ENCODE data around the gene RPTOR. TPM values are rescaled to one million over a fixed set of nuclear protein-coding genes. Genes with fewer than 3 reads are reported as not detected.
A peak's percentile ranks its signal among the peaks of the same experiment; 100 is the strongest.

The RPTOR gene
- polyA plus RNA-seq, 1 donor from 2014 or later, result 9.9 TPM

DNA sequence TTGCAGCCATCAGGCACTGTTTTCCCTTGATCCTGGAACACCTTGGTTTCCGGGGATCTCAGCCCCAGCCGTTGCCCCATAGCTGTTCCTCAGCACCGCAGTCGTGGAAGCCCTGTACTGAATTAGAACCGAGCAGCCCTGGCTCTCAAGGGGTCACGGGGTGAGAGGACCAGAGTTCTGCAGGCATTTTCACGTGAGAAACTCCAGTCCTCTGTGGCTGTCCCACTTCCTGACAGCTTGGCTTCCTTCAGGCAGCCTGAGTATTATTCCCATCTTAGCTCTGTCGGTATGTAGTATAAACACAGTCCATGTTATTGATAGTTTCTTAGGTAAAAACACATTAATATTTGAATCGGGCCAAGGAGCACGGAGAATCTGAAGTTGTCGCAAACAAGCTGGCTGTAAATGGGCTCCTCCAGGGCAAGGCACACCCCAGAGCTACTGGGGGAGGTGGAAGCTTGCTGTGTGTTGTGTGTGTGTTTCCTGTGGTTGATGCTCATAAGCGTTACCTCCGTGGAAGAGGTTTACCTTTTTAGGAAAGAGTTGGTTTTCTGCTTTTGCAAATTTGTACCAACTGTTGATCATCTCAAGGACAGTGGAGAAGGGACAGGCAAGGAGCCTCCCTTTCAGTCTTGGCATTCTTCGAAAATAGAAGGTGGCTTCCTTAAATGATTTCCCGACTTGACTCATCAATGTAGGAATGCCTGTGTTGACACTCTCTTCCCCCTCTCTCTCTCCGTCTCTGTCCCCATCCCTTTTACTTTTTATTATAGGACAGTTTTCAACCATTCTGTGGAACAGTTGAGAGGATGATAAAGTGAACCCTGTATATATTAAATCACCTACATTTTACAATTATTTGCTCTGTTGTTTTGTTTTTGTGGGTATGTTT, 238.1 kb downstream of the RPTOR start:
- H3K27me3 Mint-ChIP-seq, result no peaks in the 10 kb centered on the region

DNA sequence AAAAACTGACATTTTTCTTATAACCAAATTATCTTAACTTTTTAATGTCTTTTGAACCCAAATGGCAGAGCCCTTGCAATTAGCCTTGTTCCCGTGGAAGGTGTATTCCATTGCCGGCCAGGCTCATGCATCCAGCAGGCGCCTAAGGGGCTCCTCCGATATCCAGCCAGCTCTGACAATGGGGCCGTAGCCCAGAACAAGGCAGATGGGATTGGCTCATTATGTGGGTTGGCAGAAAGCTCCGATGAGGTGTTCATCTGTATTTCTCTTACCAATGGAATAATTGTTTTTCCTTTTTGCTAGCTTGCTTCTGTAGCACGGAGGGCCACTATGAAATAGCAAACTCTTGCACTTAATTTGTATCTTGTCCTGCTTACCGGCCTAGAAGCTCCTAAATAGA, 238.8 kb downstream of the RPTOR start:
- H3K27ac Mint-ChIP-seq, result no peak overlapping the region
- no peak overlapping the region for H3K4me3 Mint-ChIP-seq
- H3K9me3 Mint-ChIP-seq, result no peaks in the 10 kb centered on the region
- peaks cover 21 to 26% (median 21%) of the 10 kb centered on the region in 3 donors for H3K4me1 Mint-ChIP-seq
- H3K27me3 Mint-ChIP-seq, result no peaks in the 10 kb centered on the region
- H3K36me3 Mint-ChIP-seq, result peaks cover 3% of the 10 kb centered on the region

More for the DNA sequence above, 238.1 kb downstream of the RPTOR start:
- H3K36me3 Mint-ChIP-seq, result peaks cover 4% of the 10 kb centered on the region
- peaks cover 19 to 24% (median 23%) of the 10 kb centered on the region in 3 donors for H3K4me1 Mint-ChIP-seq
- peak overlapping the region in 1 of 3 donors; percentile 65 for H3K27ac Mint-ChIP-seq
- peak overlapping the region in 1 of 4 donors; percentile 48 for H3K4me3 Mint-ChIP-seq
- no peaks in the 10 kb centered on the region for H3K9me3 Mint-ChIP-seq

DNA sequence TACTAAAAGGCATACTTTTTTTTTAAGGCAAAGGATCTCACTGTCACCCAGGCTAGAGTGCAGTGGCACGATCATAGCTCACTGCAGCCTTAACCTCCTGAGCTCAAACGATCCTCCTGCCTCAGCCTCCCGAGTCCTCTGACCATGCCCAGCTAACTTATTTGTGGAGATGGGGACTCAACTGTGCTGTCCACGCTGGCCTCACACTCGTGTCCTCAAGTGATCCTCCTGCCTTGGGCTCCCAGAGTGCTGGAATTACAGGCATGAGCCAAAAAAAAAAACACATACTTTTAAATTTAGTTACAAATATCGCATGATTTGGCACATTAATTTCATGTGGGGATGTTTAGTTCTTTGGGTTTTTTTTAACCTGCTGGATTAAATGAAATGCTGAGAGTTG, 239.3 kb downstream of the RPTOR start:
- H3K9me3 Mint-ChIP-seq, result no peaks in the 10 kb centered on the region
- H3K27me3 Mint-ChIP-seq, result no peaks in the 10 kb centered on the region
- H3K27ac Mint-ChIP-seq, result no peak overlapping the region
- H3K4me1 Mint-ChIP-seq, result peaks cover 23 to 28% (median 23%) of the 10 kb centered on the region in 3 donors
- H3K4me3 Mint-ChIP-seq, result no peak overlapping the region
- H3K36me3 Mint-ChIP-seq, result peaks cover 3% of the 10 kb centered on the region

DNA sequence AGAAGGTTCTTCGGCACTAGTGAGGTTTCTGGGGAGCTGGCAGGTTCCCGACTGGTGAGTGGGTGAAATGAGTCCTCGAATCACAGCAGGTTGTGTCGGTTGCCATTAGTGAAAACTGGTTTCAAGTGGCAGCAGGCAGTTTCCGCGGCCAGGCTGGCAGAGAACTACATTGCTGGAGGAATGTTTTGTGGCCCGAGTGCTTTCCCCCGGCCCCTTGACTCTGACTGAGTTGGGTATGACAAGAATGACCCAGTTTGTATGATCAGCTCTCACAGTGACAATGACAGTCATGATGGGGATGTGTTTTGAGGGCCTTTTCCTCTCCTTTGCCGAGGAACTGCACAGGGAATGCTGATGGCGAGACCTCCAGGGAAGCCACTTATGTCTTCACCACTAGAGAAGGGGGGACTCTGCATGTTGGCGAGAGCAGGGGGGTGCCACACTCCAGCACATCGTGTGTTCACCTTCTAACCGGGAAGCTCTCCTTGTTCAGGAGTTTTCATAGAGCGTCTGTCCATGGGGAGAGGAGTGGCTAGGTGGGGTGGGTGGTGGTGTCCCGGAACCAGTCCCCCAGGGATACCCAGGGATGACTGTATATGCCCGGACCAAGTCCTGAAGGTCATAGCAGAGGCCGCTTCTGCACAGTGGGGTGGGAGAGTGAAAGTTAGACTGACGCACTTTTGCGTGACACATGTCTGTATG, 241.0 kb downstream of the RPTOR start:
- peaks cover 6% of the 10 kb centered on the region for H3K36me3 Mint-ChIP-seq
- no peaks in the 10 kb centered on the region for H3K27me3 Mint-ChIP-seq
- H3K4me3 Mint-ChIP-seq, result no peak overlapping the region
- no peak overlapping the region for H3K27ac Mint-ChIP-seq
- H3K9me3 Mint-ChIP-seq, result no peaks in the 10 kb centered on the region
- H3K4me1 Mint-ChIP-seq, result peaks cover 28 to 36% (median 29%) of the 10 kb centered on the region in 3 donors

DNA sequence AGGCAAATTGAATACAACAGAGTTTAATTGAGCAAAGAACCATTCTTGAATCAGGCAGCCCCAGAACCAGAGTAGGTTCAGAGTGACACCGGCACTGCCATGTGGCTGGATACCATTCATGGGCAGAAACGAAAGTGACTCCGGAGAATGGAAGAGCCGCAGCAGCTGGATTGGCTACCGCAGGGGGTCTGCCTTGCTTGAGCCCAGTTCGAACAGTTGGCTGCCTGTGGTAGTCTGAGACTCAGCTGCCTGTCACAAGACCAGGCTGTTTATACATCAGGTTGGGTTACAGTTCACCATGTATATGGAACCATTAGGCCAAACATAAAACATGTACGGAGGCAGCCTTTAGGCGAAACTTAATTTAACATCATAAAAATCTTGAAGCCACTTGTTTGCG, 241.8 kb downstream of the RPTOR start:
- no peaks in the 10 kb centered on the region for H3K9me3 Mint-ChIP-seq
- H3K36me3 Mint-ChIP-seq, result peaks cover 6% of the 10 kb centered on the region
- no peaks in the 10 kb centered on the region for H3K27me3 Mint-ChIP-seq
- no peak overlapping the region for H3K4me3 Mint-ChIP-seq
- peaks cover 26 to 32% (median 32%) of the 10 kb centered on the region in 3 donors for H3K4me1 Mint-ChIP-seq
- H3K27ac Mint-ChIP-seq, result no peak overlapping the region

DNA sequence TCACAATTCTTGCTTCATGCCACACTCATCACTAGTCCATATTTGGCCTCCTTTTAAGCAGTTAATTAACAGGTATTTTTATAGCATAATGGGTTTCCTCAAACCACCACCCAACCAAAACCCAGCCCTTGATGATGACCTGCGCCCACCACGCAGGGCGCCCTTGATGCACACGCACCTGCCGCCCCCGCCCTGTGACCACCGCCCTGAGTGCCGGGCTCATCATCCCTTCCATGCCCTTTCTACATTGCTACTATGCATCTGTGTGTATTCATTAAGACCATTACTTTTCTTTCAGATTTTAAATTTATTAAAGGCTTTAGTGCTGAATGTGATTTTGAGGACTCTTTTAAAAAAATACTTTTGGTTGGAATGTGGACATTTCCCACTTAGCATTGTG, 242.2 kb downstream of the RPTOR start:
- no peaks in the 10 kb centered on the region for H3K9me3 Mint-ChIP-seq
- no peaks in the 10 kb centered on the region for H3K27me3 Mint-ChIP-seq
- H3K4me3 Mint-ChIP-seq, result no peak overlapping the region
- H3K27ac Mint-ChIP-seq, result no peak overlapping the region
- H3K36me3 Mint-ChIP-seq, result peaks cover 7% of the 10 kb centered on the region
- peaks cover 26 to 33% (median 32%) of the 10 kb centered on the region in 3 donors for H3K4me1 Mint-ChIP-seq

DNA sequence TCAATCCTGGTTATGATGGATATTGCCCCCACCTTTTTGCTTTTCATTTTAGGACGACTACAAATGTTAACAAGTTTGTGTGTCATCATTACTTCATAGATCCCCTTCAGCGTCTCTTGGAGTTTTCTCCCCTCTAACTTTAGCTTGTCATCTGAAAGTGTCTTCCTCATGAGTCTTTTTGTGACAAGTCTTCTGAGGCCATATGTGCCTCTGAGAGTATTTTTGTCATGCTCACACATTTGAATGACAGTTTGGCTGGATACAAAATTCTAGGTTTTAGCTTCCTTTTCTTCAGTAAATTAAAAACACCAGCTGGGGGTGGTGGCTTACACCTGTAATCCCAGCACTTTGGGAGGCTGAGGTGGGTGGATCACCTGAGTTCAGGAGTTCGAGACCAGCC, 243.2 kb downstream of the RPTOR start:
- H3K4me1 Mint-ChIP-seq, result peaks cover 23 to 28% (median 28%) of the 10 kb centered on the region in 3 donors
- H3K36me3 Mint-ChIP-seq, result peaks cover 8% of the 10 kb centered on the region
- H3K9me3 Mint-ChIP-seq, result no peaks in the 10 kb centered on the region
- no peaks in the 10 kb centered on the region for H3K27me3 Mint-ChIP-seq
- no peak overlapping the region for H3K4me3 Mint-ChIP-seq
- H3K27ac Mint-ChIP-seq, result peak overlapping the region in 1 of 3 donors; percentile 4

DNA sequence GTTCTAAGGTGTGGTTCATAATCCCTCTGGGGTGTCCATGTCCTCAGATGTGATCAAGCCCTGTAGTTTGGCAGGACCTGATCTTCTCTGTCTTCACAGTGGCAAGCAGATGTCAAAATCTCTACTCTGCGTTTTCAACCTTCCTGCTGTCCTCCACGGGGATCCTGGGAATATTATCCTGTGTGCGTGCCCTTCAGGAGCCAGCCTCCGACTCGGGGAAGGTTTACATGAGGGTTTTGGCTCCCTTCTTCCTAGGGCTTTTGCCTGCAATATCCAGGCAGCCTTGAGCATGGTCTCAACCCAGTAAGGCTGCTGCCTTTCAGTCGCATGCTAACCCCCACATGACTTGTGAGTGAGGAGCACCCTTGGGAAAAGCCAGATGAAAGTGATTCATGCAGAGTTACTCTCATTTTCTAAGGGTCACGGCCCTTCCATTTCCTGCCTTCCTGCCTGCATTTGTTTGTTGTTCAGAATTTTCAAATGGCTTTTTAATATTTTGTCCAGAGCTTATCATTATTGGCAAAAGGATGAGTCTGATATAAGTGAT, 244.8 kb downstream of the RPTOR start:
- peaks cover 19 to 25% (median 24%) of the 10 kb centered on the region in 3 donors for H3K4me1 Mint-ChIP-seq
- no peaks in the 10 kb centered on the region for H3K27me3 Mint-ChIP-seq
- H3K36me3 Mint-ChIP-seq, result peaks cover 12% of the 10 kb centered on the region
- no peaks in the 10 kb centered on the region for H3K9me3 Mint-ChIP-seq
- H3K27ac Mint-ChIP-seq, result peak overlapping the region in 1 of 3 donors; percentile 40
- H3K4me3 Mint-ChIP-seq, result peak overlapping the region in 2 of 4 donors; percentile 49 to 77

DNA sequence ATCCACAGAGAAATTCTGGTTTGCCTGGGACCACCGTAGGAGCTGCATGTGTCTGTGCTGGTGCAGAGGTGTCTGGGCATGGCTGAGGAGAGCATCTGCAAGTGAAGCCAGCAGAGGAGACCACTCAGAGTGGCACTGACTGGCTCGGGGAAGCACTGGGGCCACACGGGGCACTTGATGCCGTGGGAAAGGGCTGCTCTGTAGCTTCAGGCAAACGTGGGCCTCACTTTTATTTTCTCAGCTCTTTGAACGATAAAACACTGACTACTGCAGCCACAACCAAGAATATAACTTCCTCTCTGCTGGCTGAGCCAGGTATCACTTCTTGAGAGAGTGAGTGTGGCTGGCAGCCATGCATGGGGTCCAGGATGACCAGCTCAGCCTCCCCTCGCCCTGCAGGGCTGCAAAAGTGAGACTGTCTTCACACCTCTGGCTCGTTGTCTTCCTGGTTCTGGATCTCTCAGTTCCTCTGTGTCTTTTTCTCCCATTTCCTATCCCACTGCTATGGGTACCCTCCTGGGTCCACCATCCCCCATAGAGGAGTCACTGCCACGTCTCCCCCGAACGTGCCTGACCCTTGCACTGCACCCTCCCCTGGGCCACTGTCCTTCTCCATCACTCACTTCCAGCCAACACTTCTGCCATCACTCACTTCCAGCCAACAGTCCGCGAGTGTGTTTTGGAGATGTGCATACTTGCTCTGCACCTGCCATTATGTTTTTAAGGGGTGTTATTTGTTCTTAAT, 245.6 kb downstream of the RPTOR start:
- Mint-ChIP-seq H3K27ac (peak overlapping the region in 2 of 3 donors; percentile 29 to 68), H3K4me1 (peaks cover 19 to 25% (median 24%) of the 10 kb centered on the region in 3 donors), H3K9me3 (no peaks in the 10 kb centered on the region), H3K36me3 (peaks cover 12% of the 10 kb centered on the region), H3K4me3 (peak overlapping the region in 3 of 4 donors; percentile 10 to 77 (median 49)), H3K27me3 (no peaks in the 10 kb centered on the region)

DNA sequence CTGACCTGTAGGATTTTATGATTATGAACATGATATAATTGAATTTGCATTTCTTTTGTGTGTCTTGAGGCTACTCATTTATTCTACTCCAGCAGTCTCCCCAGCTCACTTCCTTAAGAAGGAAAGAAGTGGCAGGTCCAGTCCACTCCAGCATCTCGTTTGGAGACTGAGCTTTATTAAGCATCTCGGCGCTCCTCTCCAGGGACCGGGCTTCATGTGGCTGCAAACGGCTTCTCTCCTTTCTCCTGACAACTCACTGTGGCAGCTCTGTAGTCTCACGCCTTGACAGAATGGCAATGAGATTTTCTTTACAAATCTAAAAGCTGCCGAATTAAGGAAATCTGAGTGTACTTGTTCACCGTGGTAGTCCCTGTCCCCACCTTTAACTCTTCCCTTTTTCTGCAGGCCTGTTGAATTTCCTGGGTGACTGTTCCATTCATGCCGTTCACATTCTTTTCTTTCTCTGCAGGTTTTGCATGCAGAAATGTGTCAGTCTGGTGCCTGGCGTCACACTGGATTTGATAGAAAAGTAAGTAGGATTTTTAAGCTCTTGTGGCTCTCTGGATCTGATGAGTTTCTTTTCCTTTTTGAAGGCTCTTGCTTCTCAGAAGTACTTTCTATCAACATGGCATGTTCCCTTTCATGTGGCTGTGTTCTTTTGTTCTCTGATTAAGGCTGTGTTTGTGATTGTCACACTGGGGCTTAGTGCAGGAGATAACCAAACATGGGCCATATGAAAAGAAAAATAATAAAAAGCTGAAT, 246.5 kb downstream of the RPTOR start:
- H3K4me1 Mint-ChIP-seq, result peaks cover 19 to 24% (median 22%) of the 10 kb centered on the region in 3 donors

DNA sequence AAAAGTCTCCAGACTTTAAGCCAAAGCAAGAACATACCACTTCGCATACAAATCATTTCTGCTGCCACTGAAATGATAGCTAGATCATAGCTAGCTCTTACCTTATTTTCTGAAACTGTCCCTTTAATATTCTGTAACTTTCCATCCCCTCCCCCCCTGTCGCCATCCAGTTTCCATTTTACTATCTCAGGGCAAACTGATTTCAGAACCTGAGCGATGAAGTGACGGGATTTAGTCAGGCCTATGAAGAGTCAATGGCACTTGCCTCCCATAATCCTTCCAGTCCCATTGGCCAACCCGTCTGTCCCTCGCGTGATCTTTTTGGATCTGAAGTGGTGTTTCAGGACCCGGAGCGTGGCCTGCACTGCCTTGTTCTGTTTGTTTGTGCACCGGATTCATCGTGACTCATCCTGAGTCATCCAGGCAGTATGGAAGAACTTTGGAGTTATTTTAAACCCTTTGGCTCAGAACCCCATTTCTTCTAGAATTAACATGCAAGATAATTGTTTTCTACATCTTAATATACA, 247.2 kb downstream of the RPTOR start:
- Mint-ChIP-seq H3K36me3 (peaks cover 10% of the 10 kb centered on the region), H3K4me3 (no peak overlapping the region), H3K9me3 (no peaks in the 10 kb centered on the region), H3K27me3 (no peaks in the 10 kb centered on the region), H3K4me1 (peaks cover 19 to 24% (median 22%) of the 10 kb centered on the region in 3 donors), H3K27ac (peak overlapping the region in 1 of 3 donors; percentile 20)

More for the DNA sequence above, 246.5 kb downstream of the RPTOR start:
- Mint-ChIP-seq H3K9me3 (no peaks in the 10 kb centered on the region), H3K4me3 (peak overlapping the region in 1 of 4 donors; percentile 52), H3K27ac (peak overlapping the region in 1 of 3 donors; percentile 68), H3K27me3 (no peaks in the 10 kb centered on the region), H3K36me3 (peaks cover 10% of the 10 kb centered on the region)

DNA sequence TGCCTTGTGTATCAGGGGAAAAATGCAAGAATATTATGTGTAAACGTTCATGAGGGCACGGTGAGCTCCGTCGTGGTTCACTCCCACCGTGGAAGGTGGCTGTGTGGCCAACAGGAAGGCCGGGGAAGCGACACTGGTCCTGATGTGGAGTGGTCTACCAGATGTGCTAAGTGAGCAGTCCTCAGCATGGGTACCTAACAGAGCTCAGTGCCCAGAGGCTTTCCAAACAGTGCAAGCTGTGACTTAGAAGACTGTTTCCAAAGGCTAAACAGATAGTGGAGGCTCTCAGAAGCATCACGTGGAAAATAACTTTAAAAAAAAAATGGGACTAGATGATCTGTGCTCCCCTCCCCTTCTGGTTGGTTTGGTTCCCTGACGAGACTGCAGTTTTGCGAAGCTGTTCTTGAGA, 247.7 kb downstream of the RPTOR start:
- no peaks in the 10 kb centered on the region for H3K9me3 Mint-ChIP-seq
- H3K36me3 Mint-ChIP-seq, result peaks cover 10% of the 10 kb centered on the region
- H3K4me3 Mint-ChIP-seq, result no peak overlapping the region
- no peak overlapping the region for H3K27ac Mint-ChIP-seq
- peaks cover 18 to 24% (median 19%) of the 10 kb centered on the region in 3 donors for H3K4me1 Mint-ChIP-seq
- H3K27me3 Mint-ChIP-seq, result no peaks in the 10 kb centered on the region

DNA sequence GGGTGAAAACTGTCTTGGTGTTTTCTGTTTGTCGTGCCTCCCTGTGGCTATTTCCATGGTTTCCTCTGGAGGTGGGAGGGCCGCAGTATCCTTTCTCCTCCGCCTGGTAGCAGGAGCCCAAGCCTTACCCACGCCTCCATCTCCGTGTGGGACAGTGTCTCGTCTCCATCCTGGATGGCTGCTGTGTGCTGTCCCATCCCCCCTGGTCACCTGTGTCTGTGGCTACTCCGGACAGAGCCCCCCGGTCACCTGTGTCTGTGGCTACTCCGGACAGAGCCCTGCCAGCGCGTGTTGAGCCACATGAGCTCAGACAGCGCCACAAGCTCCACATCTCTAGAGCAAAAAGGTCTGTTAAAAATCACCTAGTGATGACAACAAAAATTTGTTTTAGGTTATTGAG, 248.8 kb downstream of the RPTOR start:
- H3K4me1 Mint-ChIP-seq, result peaks cover 17 to 22% (median 18%) of the 10 kb centered on the region in 3 donors
- H3K36me3 Mint-ChIP-seq, result peaks cover 9% of the 10 kb centered on the region
- H3K27me3 Mint-ChIP-seq, result no peaks in the 10 kb centered on the region
- no peak overlapping the region for H3K4me3 Mint-ChIP-seq
- no peaks in the 10 kb centered on the region for H3K9me3 Mint-ChIP-seq
- no peak overlapping the region for H3K27ac Mint-ChIP-seq

DNA sequence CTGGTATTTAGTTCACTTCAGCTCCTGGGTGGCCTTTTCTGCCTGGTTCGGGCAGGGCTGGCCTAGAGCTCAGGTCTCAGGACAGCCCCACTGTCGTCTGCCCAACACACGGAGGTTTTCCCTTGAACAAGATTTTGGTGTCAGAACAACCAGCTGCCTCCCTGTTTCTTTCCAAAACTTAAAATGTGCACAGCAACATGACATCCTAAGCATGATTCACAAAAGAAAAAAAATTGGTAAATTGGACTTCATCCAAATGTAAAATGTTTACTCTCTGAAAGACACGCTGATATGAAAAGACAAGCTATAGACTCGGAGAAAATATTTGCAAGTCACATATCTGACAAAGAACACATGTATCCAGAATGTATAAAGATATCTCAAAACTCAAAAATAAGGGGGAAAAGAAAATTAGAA, 249.2 kb downstream of the RPTOR start:
- Mint-ChIP-seq H3K27ac (no peak overlapping the region), H3K9me3 (no peaks in the 10 kb centered on the region), H3K36me3 (peaks cover 9% of the 10 kb centered on the region), H3K4me3 (no peak overlapping the region), H3K27me3 (no peaks in the 10 kb centered on the region), H3K4me1 (peaks cover 15 to 19% (median 17%) of the 10 kb centered on the region in 3 donors)
